Heart left ventricle (tissue), 16 donors: ENCODE results near the gene ANXA6. TPM values are rescaled to one million over a fixed set of nuclear protein-coding genes. Genes with fewer than 3 reads are reported as not detected.
A peak's percentile ranks its signal among the peaks of the same experiment; 100 is the strongest.

Experiments
- ATAC-seq, 4 donors: fragments of 200-7000 bp; cut with Tn5 transposase; one replicate each; pipeline ENCODE4 v1.9.1; 2020 to 2022; ENCODE audit warnings: moderate library complexity in 4 of 4, mild to moderate bottlenecking in 3 of 4, moderate number of reproducible peaks in 1 of 4
- DNase-seq, 5 donors: peaks; one replicate each; pipeline ENCODE4 v3.0.0-alpha.2; 2020
- H3K27ac ChIP-seq, 12 donors: fragments of 200-600 bp; sonication (generic) in 4 of 12; one replicate each; pipeline versions ENCODE4 v1.5.0 to v1.8.0; 2016 to 2022; ENCODE audit warnings: mild to moderate bottlenecking in 2 of 12
- H3K27me3 ChIP-seq, 9 donors: fragments of 200-600 bp; sonication (generic) in 2 of 9; one replicate each; pipeline versions ENCODE4 v1.5.1 to v1.8.0; 2016 to 2022; ENCODE audit warnings: mild to moderate bottlenecking in 3 of 9
- H3K36me3 ChIP-seq, 9 donors: fragments of 200-600 bp; sonication (generic) in 2 of 9; one replicate each; pipeline versions ENCODE4 v1.5.0 to v1.8.0; 2018 to 2022; ENCODE audit warnings: mild to moderate bottlenecking in 2 of 9
- H3K4me1 ChIP-seq, 12 donors: fragments of 200-600 bp; sonication (generic) in 4 of 12; one replicate each; pipeline versions ENCODE4 v1.5.0 to v1.8.0; 2016 to 2022; ENCODE audit warnings: mild to moderate bottlenecking in 3 of 12
- H3K4me3 ChIP-seq, 12 donors: fragments of 200-600 bp; sonication (generic) in 4 of 12; one replicate each; pipeline versions ENCODE4 v1.5.0 to v1.8.0; 2017 to 2022; ENCODE audit warnings: mild to moderate bottlenecking in 9 of 12, moderate library complexity in 4 of 12
- H3K9me3 ChIP-seq, 12 donors: fragments of 200-600 bp; sonication (generic) in 4 of 12; one replicate each; pipeline versions ENCODE4 v1.5.0 to v1.8.0; 2016 to 2022; ENCODE audit warnings: mild to moderate bottlenecking in 1 of 12
- POLR2A ChIP-seq, 2 donors: fragments of 450-650 bp; IDR thresholded peaks; one replicate each; pipeline ENCODE4 v1.6.1; 2017; ENCODE audit warnings: antibody characterized with exemption in 2 of 2, mild to moderate bottlenecking in 2 of 2, moderate library complexity in 2 of 2
- WGBS, 4 donors: extraction: QIAGEN DNeasy Blood & Tissue Kit in 2 of 4; methylation state at CpG; one replicate each; pipeline versions ENCODE4 v1.1.5 to v1.1.7; 2013 to 2018; 5-methylcytosine and 5-hydroxymethylcytosine counted together
- intact Hi-C, 10 donors: fragments of 100-400 bp; cut with DNase I; formaldehyde crosslinking; loops; one replicate each; pipeline versions ENCODE4 v1.11.1 to v1.14.2; 2022
- polyA plus RNA-seq, 2 donors: library from polyadenylated mRNA; stranded (reverse); fragments of 200-250 nt; gene quantifications; one replicate each; pipeline ENCODE4 v1.2.3, GENCODE V29; 2013
- total RNA-seq, 9 donors: library from RNA; depleted of rRNA in 2 of 9; stranded (reverse); fragments of >200 nt in 2 of 9; fragmentation: NEBNext Ultra II Directional in 3 of 9; extraction: Animal tissue kit (Norgen Biotek cat#: 25700) in 3 of 9; gene quantifications; one replicate each; pipeline versions ENCODE4 v1.1.0 to v1.2.4, GENCODE V29; 2016 to 2023
- TF ChIP-seq, protein P1 (sequence below), 12 donors: fragments of 200-600 bp; sonication (generic) in 4 of 12; IDR thresholded peaks; one replicate each; pipeline versions ENCODE4 v1.5.0 to v1.8.0; 2018 to 2022; ENCODE audit warnings: antibody characterized with exemption in 12 of 12, mild to moderate bottlenecking in 5 of 12
- donor health status: ischemic (EF 13 %, LVEDD 7.1; RV severe dilation, severe dysfunction).
- donor health status: healthy with polysubstance abuse.
- donor health status: DM: no; HTN: yes; CAD: no.
- donor health status: DM: no; HTN: no; CAD: no.
- donor health status: ischemic (EF 25% LVEDD 6.9; RV normal size, moderate dysfunction).
- donor health status: ischemic (EF 25% LVEDD 5.7; RV mildly dilated, moderate dysfunction).
- donor health status: healthy.
- donor health status: DM: yes; HTN: yes; CAD: no.
- donor health status: ischemic (EF 35%, LVEDD 5.7; RV mildly dilated, moderate dysfunction).
- donor health status: nonischemic (EF 11% LVEDD 7.7; RV severe dilation, severe dysfunction).
- donor health status: DM: yes; HTN: yes; CAD: no.
- donor health status: PGD.
- donor health status: ischemic (EF 29% LVEDD 5.4; RV normal size, mild dysfunction).
- donor health status: nonischemic (EF 23%, LVEDD 6.1; RV moderate dilation, normal function).

The ANXA6 gene
- total and polyA plus RNA-seq, 11 donors, result 171 to 287 (median 202) TPM

DNA sequence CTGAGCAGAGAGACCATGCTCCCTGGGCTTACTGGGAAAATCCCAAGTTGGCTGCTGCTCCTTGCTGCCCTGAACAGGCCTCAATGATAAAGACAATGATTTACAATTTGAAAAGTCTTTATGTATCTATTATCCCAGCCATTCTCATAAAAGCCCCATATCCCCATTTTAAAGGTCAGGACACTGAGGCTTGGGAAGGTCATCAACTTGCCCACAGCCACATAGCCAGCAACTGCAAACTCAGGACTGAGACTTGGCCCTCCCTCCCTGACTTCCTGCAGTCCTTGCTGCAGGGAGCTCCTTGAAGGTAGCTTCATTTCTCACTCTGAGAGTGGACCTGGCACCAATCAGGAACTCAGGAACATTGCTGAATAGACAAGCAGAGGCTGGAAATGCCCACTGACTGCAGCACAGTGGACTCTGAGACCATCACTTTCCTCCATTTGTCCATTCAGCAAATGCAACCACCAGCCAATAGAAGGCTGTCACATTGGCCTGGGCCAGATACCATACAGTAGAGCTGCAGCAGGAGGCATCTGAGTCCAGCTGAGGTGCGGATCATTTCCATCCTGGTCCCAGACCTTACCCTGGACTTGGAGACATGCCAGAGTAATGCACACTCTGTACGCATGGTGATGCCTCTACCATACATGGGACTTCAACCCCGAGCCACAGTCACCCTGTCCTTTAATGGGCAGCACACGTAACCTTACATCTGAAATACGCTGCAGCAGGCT, 95.0 kb downstream of the ANXA6 start:
- Histone ChIP-seq H3K27ac (peak overlapping the region in 11 of 12 donors; percentile 79 to 97 (median 87)), H3K4me3 (no peak overlapping the region), H3K4me1 (peaks cover 15 to 99% (median 75%) of the 10 kb centered on the region in 12 donors), H3K27me3 (no peaks in the 10 kb centered on the region), H3K9me3 (no peaks in the 10 kb centered on the region), H3K36me3 (peaks cover 0 to 71% (median 51%) of the 10 kb centered on the region in 9 donors)
- intact Hi-C loops, result loop anchor here in 4 of 10 donors (5.0 kb wide), 3 partner anchors 40 to 175 kb away; no protein-coding TSS in a partner anchor
- DNase-seq (no peak), ATAC-seq (peak in 3 of 4 donors; percentile 1 to 16 (median 7))
- TF ChIP-seq POLR2A (IDR thresholded peaks at IDR 0.05), result no peak
- TF ChIP-seq, protein P1, sequence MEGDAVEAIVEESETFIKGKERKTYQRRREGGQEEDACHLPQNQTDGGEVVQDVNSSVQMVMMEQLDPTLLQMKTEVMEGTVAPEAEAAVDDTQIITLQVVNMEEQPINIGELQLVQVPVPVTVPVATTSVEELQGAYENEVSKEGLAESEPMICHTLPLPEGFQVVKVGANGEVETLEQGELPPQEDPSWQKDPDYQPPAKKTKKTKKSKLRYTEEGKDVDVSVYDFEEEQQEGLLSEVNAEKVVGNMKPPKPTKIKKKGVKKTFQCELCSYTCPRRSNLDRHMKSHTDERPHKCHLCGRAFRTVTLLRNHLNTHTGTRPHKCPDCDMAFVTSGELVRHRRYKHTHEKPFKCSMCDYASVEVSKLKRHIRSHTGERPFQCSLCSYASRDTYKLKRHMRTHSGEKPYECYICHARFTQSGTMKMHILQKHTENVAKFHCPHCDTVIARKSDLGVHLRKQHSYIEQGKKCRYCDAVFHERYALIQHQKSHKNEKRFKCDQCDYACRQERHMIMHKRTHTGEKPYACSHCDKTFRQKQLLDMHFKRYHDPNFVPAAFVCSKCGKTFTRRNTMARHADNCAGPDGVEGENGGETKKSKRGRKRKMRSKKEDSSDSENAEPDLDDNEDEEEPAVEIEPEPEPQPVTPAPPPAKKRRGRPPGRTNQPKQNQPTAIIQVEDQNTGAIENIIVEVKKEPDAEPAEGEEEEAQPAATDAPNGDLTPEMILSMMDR (IDR thresholded peaks at IDR 0.05), result no peak
- 71 to 82% (median 75%) methylated on average over 5 of the region's 5 CpGs for WGBS, 4 donors

DNA sequence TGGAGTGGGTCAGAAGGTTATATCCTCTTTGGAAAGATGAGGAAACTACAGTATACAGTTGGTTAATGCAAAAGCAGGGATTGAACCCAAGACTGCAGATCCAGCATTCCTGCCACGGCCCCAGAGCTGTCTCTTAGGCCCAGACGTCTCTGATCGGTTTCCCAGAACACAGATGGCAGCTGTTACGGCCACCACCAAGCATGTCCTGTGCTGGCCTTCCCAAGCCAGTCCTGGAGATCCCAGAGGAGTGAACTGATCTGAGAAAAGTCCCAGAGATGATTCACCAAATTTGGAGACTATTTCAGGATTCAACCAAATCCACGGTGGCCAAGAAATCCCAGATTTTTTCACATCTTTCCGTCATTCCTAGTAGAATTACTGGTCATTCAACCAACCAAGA, 96.8 kb downstream of the ANXA6 start:
- intact Hi-C loops, result loop anchor here in 4 of 10 donors (2.0 to 5.0 kb wide), 4 partner anchors 20 to 177 kb away; partner anchors contain the start of gene TNIP1 (in 1 of the 4)
- Histone ChIP-seq H3K9me3 (no peaks in the 10 kb centered on the region), H3K27me3 (no peaks in the 10 kb centered on the region), H3K36me3 (peaks cover 0 to 87% (median 64%) of the 10 kb centered on the region in 9 donors), H3K4me3 (no peak overlapping the region), H3K27ac (peak overlapping the region in 11 of 12 donors; percentile 67 to 91 (median 77)), H3K4me1 (peaks cover 15 to 98% (median 57%) of the 10 kb centered on the region in 12 donors)
- 60 to 83% (median 76%) methylated on average over 6 of the region's 6 CpGs for WGBS, 4 donors
- ATAC-seq (peak in 1 of 4 donors; percentile 32), DNase-seq (peak in 3 of 5 donors; percentile 56 to 69 (median 57))
- TF ChIP-seq, protein P1 (IDR thresholded peaks at IDR 0.05), result no peak
- no peak for TF ChIP-seq POLR2A (IDR thresholded peaks at IDR 0.05)

DNA sequence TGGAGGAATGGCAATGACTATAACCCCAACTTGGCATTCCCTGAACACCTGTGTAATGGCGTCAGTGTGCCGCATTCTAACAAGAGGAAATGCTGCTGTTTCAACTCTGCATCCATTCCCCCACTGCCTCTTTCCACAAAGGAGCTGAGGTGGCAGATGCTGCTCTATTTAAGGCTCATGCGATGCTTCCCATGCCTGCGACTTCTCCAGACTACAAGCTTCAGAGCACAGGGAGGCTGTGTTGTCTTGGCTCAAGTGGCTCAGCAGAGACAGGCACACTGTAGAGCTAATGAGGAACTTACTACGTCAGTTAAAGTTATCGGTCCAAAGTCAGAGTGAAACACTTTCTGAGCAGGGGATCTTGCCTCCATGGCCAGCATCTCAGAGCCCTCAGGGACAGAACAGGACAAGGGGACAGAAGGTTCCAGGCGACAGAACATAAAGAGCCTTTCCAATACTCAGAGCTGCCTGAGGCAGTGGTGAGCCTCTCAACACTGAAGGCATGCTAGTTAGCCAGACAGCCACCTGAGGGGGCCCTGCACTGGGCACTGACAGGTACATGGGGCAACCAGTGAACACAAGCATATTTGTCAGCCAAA, 98.6 kb downstream of the ANXA6 start:
- ATAC-seq, result peak; percentile 5 to 29 (median 28)
- H3K27ac ChIP-seq, result peak overlapping the region in 9 of 12 donors; percentile 44 to 91 (median 74)
- DNase-seq, result peak in 1 of 5 donors; percentile 50
- peaks cover 0 to 91% (median 81%) of the 10 kb centered on the region in 9 donors for H3K36me3 ChIP-seq
- H3K9me3 ChIP-seq, result no peaks in the 10 kb centered on the region
- no peak for TF ChIP-seq POLR2A (IDR thresholded peaks at IDR 0.05)
- TF ChIP-seq, protein P1 (IDR thresholded peaks at IDR 0.05), result peak in 1 of 12 donors; percentile 9
- WGBS, 4 donors, result 68 to 85% (median 81%) methylated on average over 7 of the region's 7 CpGs
- H3K4me1 ChIP-seq, result peaks cover 12 to 82% (median 40%) of the 10 kb centered on the region in 12 donors
- intact Hi-C loops, result loop anchor here in 1 of 10 donors (5.0 kb wide), 1 partner anchor 168 kb away; no protein-coding TSS in a partner anchor
- H3K27me3 ChIP-seq, result no peaks in the 10 kb centered on the region
- no peak overlapping the region for H3K4me3 ChIP-seq

DNA sequence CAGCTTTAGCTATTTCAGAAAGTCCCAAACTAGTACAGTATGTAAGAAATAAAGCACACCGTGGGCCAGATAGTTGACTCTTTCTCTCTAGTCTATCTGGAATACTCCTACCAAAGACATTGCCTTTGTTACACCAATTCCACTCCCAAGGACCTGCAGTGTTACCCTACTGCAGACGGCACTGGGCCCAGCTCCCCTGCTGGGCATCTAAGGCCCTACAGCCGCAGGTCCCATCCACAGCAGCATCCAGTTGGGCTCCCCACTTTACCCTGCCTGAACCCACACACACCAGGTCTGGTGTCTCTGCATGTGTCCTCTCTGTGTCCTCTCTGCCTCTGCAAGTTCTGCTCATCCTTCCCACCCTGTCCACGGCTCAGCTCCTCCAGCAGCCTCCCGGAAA, 99.3 kb downstream of the ANXA6 start:
- 80 to 95% (median 90%) methylated on average over 5 of the region's 5 CpGs for WGBS, 4 donors
- no peaks in the 10 kb centered on the region for H3K9me3 ChIP-seq
- peaks cover 0 to 97% (median 88%) of the 10 kb centered on the region in 9 donors for H3K36me3 ChIP-seq
- intact Hi-C loops, result loop anchor here in 1 of 10 donors (5.0 kb wide), 1 partner anchor 169 kb away; no protein-coding TSS in a partner anchor
- H3K4me3 ChIP-seq, result no peak overlapping the region
- no peak for ATAC-seq
- H3K4me1 ChIP-seq, result peaks cover 6 to 82% (median 33%) of the 10 kb centered on the region in 12 donors
- H3K27me3 ChIP-seq, result no peaks in the 10 kb centered on the region
- H3K27ac ChIP-seq, result peak overlapping the region in 5 of 12 donors; percentile 35 to 91 (median 77)
- DNase-seq, result peak in 1 of 5 donors; percentile 10
- TF ChIP-seq, protein P1 (IDR thresholded peaks at IDR 0.05), result no peak
- no peak for TF ChIP-seq POLR2A (IDR thresholded peaks at IDR 0.05)
